Astrocyte (in vitro differentiated cells and primary cell): Measurements from ENCODE around the gene PTPRQ. TPM values are rescaled to one million over a fixed set of nuclear protein-coding genes. Genes with fewer than 3 reads are reported as not detected.

ENCODE experiments used
- DNase-seq: peaks from one replicate; pipeline ENCODE4 v3.0.0-alpha.2; 2010; ENCODE audit warnings: low read depth
- FAIRE-seq: peaks from 2 replicates; lab custom pipeline; 2011; peaks lifted over from hg19 to GRCh38; lab: Jason Lieb, UNC
- H2AFZ ChIP-seq: 2 replicates; pipeline ENCODE4 v1.6.0; 2012; ENCODE audit warnings: low read depth, low read length, inconsistent platforms
- H3K27ac ChIP-seq: 2 replicates; pipeline ENCODE4 v1.5.1; 2011; ENCODE audit warnings: low read depth, low read length, inconsistent platforms
- H3K27me3 ChIP-seq: 2 replicates; pipeline ENCODE4 v1.6.0; 2011; ENCODE audit warnings: low read length, inconsistent platforms; ENCODE audit not compliant: insufficient read depth
- H3K36me3 ChIP-seq: 2 replicates; pipeline ENCODE4 v1.5.1; 2011; ENCODE audit warnings: low read length, inconsistent platforms; ENCODE audit not compliant: insufficient read depth
- H3K4me1 ChIP-seq: 2 replicates; pipeline ENCODE4 v1.5.1; 2011; ENCODE audit warnings: low read length, inconsistent platforms; ENCODE audit not compliant: insufficient read depth
- H3K4me2 ChIP-seq: 2 replicates; pipeline ENCODE4 v1.6.0; 2012; ENCODE audit warnings: low read length, inconsistent platforms
- H3K4me3 ChIP-seq: 2 replicates; pipeline ENCODE4 v1.5.1; 2011; ENCODE audit warnings: low read depth, mild to moderate bottlenecking, low read length, inconsistent platforms; ENCODE audit not compliant: insufficient read depth
- H3K79me2 ChIP-seq: 2 replicates; pipeline ENCODE4 v1.6.0; 2012; ENCODE audit warnings: mild to moderate bottlenecking, low read length, inconsistent platforms; ENCODE audit not compliant: insufficient read depth
- H3K9ac ChIP-seq: 2 replicates; pipeline ENCODE4 v1.6.0; 2012; ENCODE audit warnings: mild to moderate bottlenecking, low read length, inconsistent platforms
- H3K9me3 ChIP-seq: 2 replicates; pipeline ENCODE4 v1.5.1; 2012; ENCODE audit warnings: low read depth, mild to moderate bottlenecking, low read length, inconsistent platforms; ENCODE audit not compliant: insufficient read depth
- H4K20me1 ChIP-seq: 2 replicates; pipeline ENCODE4 v1.6.0; 2012; ENCODE audit warnings: low read length, inconsistent platforms; ENCODE audit not compliant: insufficient read depth
- H3K27ac Mint-ChIP-seq: one replicate; pipeline ENCODE4 v1.8.0; 2021; ENCODE audit warnings: mild to moderate bottlenecking, mixed read lengths; ENCODE audit not compliant: unreplicated experiment
- H3K27me3 Mint-ChIP-seq: one replicate; pipeline ENCODE4 v1.8.0; 2021; ENCODE audit warnings: low read depth, mixed read lengths; ENCODE audit not compliant: unreplicated experiment
- H3K36me3 Mint-ChIP-seq: one replicate; pipeline ENCODE4 v1.8.0; 2021; ENCODE audit warnings: low read depth, mixed read lengths; ENCODE audit not compliant: unreplicated experiment
- H3K4me1 Mint-ChIP-seq: one replicate; pipeline ENCODE4 v1.8.0; 2021; ENCODE audit warnings: low read depth, mixed read lengths; ENCODE audit not compliant: unreplicated experiment
- H3K4me3 Mint-ChIP-seq: one replicate; pipeline ENCODE4 v1.8.0; 2021; ENCODE audit warnings: mild to moderate bottlenecking, moderate library complexity, mixed read lengths; ENCODE audit not compliant: unreplicated experiment
- H3K9me3 Mint-ChIP-seq: one replicate; pipeline ENCODE4 v1.8.0; 2021; ENCODE audit warnings: mild to moderate bottlenecking, mixed read lengths; ENCODE audit not compliant: unreplicated experiment
- EZH2 ChIP-seq: IDR thresholded peaks from 2 replicates; pipeline ENCODE4 v1.6.1; 2012; ENCODE audit warnings: mild to moderate bottlenecking, low read length, inconsistent platforms; ENCODE audit not compliant: insufficient read depth
- total RNA-seq: library from RNA; stranded (reverse); gene quantifications from 2 replicates; pipeline ENCODE4 v1.2.1, GENCODE V29; 2021
- TF ChIP-seq, protein P1 (sequence below): IDR thresholded peaks from 2 replicates; pipeline ENCODE4 v1.5.1; 2011; ENCODE audit warnings: low read depth, mild to moderate bottlenecking, inconsistent platforms, low read length, moderate library complexity; ENCODE audit not compliant: insufficient read depth

The PTPRQ gene
- total RNA-seq, 1 donor from 2014 or later, result 0.18 TPM

DNA sequence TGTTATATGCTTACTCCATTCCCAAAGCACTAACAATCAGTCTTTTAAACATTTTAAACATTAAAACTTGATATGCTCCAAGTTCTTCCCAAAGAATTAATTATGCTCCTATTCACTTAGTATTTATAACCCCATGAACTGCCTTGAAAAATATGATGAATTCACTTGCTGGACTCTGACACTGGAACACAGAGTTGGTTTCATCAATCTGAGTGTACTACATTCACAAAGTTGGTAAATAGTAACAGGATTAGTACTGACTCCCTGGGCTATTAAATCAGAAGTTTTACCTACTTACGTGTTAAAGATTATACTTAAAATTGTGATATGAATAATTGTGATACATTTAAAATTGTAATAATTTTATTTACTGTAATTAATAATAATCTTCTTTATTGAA lies 246.1 kb downstream of the PTPRQ start:
- Mint-ChIP-seq H3K27me3 (no peaks in the 10 kb centered on the region), H3K9me3 (no peaks in the 10 kb centered on the region), H3K4me3 (no peak overlapping the region), H3K36me3 (no peaks in the 10 kb centered on the region), H3K27ac (no peak overlapping the region), H3K4me1 (no peaks in the 10 kb centered on the region)
- Histone ChIP-seq H3K9ac (no peak overlapping the region), H3K9me3 (no peaks in the 10 kb centered on the region), H3K27ac (no peak overlapping the region), H3K4me2 (no peak overlapping the region), H3K27me3 (no peaks in the 10 kb centered on the region), H3K79me2 (no peaks in the 10 kb centered on the region), H2AFZ (no peak overlapping the region), H3K4me1 (no peaks in the 10 kb centered on the region), H3K36me3 (no peaks in the 10 kb centered on the region), H4K20me1 (no peaks in the 10 kb centered on the region), H3K4me3 (no peak overlapping the region)
- FAIRE-seq (no peak), DNase-seq (no peak)
- no peak for TF ChIP-seq EZH2
- TF ChIP-seq, protein P1, sequence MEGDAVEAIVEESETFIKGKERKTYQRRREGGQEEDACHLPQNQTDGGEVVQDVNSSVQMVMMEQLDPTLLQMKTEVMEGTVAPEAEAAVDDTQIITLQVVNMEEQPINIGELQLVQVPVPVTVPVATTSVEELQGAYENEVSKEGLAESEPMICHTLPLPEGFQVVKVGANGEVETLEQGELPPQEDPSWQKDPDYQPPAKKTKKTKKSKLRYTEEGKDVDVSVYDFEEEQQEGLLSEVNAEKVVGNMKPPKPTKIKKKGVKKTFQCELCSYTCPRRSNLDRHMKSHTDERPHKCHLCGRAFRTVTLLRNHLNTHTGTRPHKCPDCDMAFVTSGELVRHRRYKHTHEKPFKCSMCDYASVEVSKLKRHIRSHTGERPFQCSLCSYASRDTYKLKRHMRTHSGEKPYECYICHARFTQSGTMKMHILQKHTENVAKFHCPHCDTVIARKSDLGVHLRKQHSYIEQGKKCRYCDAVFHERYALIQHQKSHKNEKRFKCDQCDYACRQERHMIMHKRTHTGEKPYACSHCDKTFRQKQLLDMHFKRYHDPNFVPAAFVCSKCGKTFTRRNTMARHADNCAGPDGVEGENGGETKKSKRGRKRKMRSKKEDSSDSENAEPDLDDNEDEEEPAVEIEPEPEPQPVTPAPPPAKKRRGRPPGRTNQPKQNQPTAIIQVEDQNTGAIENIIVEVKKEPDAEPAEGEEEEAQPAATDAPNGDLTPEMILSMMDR, result no peak

DNA sequence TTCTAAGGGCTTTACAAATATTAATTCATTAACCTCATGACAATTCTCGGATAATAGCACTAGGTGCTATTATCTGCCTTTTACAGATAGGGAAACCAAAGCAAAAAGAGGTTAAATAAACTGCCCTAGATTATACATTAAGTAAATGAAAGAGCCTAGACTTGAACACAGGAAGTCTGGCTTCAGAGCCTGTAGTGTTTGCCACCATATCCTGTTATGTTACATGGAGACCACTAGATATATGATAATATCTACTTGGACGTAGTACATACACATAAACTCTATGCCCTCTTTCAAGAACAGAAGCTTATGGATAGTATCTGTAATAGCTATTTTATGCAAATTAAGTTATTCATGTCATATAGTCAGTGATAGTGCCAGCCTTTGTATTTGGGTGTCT lies 246.5 kb downstream of the PTPRQ start:
- Histone ChIP-seq H3K4me2 (no peak overlapping the region), H3K79me2 (no peaks in the 10 kb centered on the region), H3K36me3 (no peaks in the 10 kb centered on the region), H3K27ac (no peak overlapping the region), H4K20me1 (no peaks in the 10 kb centered on the region), H3K4me1 (no peaks in the 10 kb centered on the region), H3K9ac (no peak overlapping the region), H3K27me3 (no peaks in the 10 kb centered on the region), H3K9me3 (no peaks in the 10 kb centered on the region), H2AFZ (no peak overlapping the region), H3K4me3 (no peak overlapping the region)
- Mint-ChIP-seq H3K4me1 (no peaks in the 10 kb centered on the region), H3K27ac (no peak overlapping the region), H3K9me3 (no peaks in the 10 kb centered on the region), H3K27me3 (no peaks in the 10 kb centered on the region), H3K36me3 (no peaks in the 10 kb centered on the region), H3K4me3 (no peak overlapping the region)
- FAIRE-seq (no peak), DNase-seq (no peak)
- TF ChIP-seq, protein P1, result no peak
- no peak for TF ChIP-seq EZH2

DNA sequence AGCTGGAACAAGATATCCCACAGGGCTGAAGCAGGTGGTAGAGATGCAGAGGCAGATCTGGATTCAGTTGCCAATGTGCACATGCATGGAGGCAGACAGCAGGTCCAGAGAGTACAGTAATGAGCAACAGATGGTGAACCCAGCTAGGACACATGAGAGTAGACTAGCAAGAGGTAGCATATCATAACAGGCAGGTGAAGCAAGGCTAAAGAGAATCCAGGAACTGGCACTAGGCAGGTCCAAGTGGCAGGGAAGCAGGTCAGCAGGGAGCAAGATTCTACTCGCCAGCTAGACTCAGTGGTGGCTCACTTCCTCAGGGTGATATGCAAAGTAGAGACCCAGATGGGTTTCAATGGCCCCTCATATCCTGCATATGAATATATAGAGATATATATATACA lies 248.1 kb downstream of the PTPRQ start:
- Histone ChIP-seq H3K4me3 (no peak overlapping the region), H3K79me2 (no peaks in the 10 kb centered on the region), H3K4me2 (no peak overlapping the region), H3K9me3 (no peaks in the 10 kb centered on the region), H3K36me3 (no peaks in the 10 kb centered on the region), H3K4me1 (no peaks in the 10 kb centered on the region), H3K27me3 (no peaks in the 10 kb centered on the region), H2AFZ (no peak overlapping the region), H3K27ac (no peak overlapping the region), H4K20me1 (no peaks in the 10 kb centered on the region), H3K9ac (no peak overlapping the region)
- DNase-seq (no peak), FAIRE-seq (no peak)
- H3K9me3 Mint-ChIP-seq, result no peaks in the 10 kb centered on the region
- no peak overlapping the region for H3K27ac Mint-ChIP-seq
- H3K4me3 Mint-ChIP-seq, result no peak overlapping the region
- no peaks in the 10 kb centered on the region for H3K4me1 Mint-ChIP-seq
- TF ChIP-seq, protein P1, result no peak
- TF ChIP-seq EZH2, result no peak
- no peaks in the 10 kb centered on the region for H3K27me3 Mint-ChIP-seq
- no peaks in the 10 kb centered on the region for H3K36me3 Mint-ChIP-seq
